Retina (tissue), 1 donor: ENCODE measurements around the gene VGLL4.
A peak's percentile ranks its signal among the peaks of the same experiment; 100 is the strongest.
"Not testable (repeated sequence)": the region's sequence is repeated elsewhere in the genome, so short reads cannot be mapped to it uniquely, and the experiment has no call there.

Source experiments
- DNase-seq: peaks from one replicate; pipeline ENCODE4 v3.0.0-alpha.2; 2016

VGLL4 gene

GRCh38 chr3:11604139-11604892, 39.4 kb downstream of the VGLL4 start:
- no peak for DNase-seq

GRCh38 chr3:11603628-11604027, 40.1 kb downstream of the VGLL4 start:
- DNase-seq = no peak

- DNase-seq = no peak
Observed at GRCh38 chr3:11602886-11603527, 40.7 kb downstream of the VGLL4 start.

GRCh38 chr3:11602239-11602840, 41.4 kb downstream of the VGLL4 start:
- no peak for DNase-seq

- no peak for DNase-seq
Observed at GRCh38 chr3:11601446-11602238, 42.1 kb downstream of the VGLL4 start.

- DNase-seq = peak; percentile 56
Observed at GRCh38 chr3:11600501-11601282, 43.0 kb downstream of the VGLL4 start.

- DNase-seq = no peak
Observed at GRCh38 chr3:11596387-11596786, 47.3 kb downstream of the VGLL4 start.

GRCh38 chr3:11595024-11595423, 48.7 kb downstream of the VGLL4 start:
- DNase-seq = not testable (repeated sequence)

GRCh38 chr3:11593318-11594034, 50.2 kb downstream of the VGLL4 start:
- DNase-seq = no peak

GRCh38 chr3:11592445-11593298, 51.0 kb downstream of the VGLL4 start:
- DNase-seq = no peak

- peak; percentile 87 for DNase-seq
Observed at GRCh38 chr3:11591391-11592282, 52.1 kb downstream of the VGLL4 start.

- no peak for DNase-seq
Observed at GRCh38 chr3:11591002-11591355, 52.7 kb downstream of the VGLL4 start.

GRCh38 chr3:11589706-11590105, 54.0 kb downstream of the VGLL4 start:
- DNase-seq = no peak

- DNase-seq = no peak
Observed at GRCh38 chr3:11588755-11589154, 55.0 kb downstream of the VGLL4 start.

- DNase-seq = no peak
Observed at GRCh38 chr3:11588338-11588737, 55.4 kb downstream of the VGLL4 start.

- DNase-seq = no peak
Observed at GRCh38 chr3:11587766-11588165, 55.9 kb downstream of the VGLL4 start.

GRCh38 chr3:11584570-11584969, 59.1 kb downstream of the VGLL4 start:
- no peak for DNase-seq

GRCh38 chr3:11583638-11584046, 60.1 kb downstream of the VGLL4 start:
- no peak for DNase-seq

GRCh38 chr3:11583235-11583634, 60.5 kb downstream of the VGLL4 start:
- no peak for DNase-seq
